GM12891 (cell line): Measurements from ENCODE around the gene MESP2.

ENCODE experiments used
- PAX5 ChIP-seq: IDR thresholded peaks from 2 replicates; pipeline ENCODE4 v1.6.1; 2011; ENCODE audit warnings: low read length, moderate library complexity, mild to moderate bottlenecking; ENCODE audit not compliant: insufficient read depth, severe bottlenecking
- POLR2A ChIP-seq: IDR thresholded peaks from 2 replicates; pipeline ENCODE4 v1.6.1; 2011; ENCODE audit warnings: low read depth, low read length, control low read depth
- POLR2AphosphoS5 ChIP-seq: IDR thresholded peaks from 2 replicates; pipeline ENCODE4 v1.6.1; 2011; ENCODE audit warnings: low read depth, low read length, control low read depth
- POU2F2 ChIP-seq: IDR thresholded peaks from 2 replicates; pipeline ENCODE4 v1.6.1; 2011; ENCODE audit warnings: low read depth, mild to moderate bottlenecking, control low read depth, low read length, moderate library complexity
- TAF1 ChIP-seq: IDR thresholded peaks from 2 replicates; pipeline ENCODE4 v1.6.1; 2011; ENCODE audit warnings: low read depth, low read length, control low read depth

DNA sequence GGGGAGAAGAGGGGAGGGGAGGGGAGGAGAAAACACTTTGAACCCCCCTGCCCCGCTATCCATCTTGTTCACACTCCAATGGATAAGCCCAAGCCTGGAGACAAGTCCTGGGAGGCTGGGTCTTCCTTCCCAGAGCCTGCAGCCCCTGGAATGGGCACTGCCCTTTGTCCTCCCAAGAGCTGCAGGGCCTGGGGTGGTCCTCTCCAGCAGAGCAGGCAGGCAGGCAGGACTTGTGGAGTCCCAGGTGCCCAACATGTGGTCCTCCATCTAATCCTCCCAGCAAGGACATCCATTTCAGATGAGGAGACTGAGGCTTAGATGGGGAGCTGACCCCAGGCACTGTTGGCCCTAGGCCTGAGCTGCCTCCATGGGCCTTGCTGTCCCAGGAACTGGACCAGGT, 10.4 kb upstream of the MESP2 start:
- TF ChIP-seq POLR2A, result no peak
- no peak for TF ChIP-seq TAF1
- TF ChIP-seq POLR2AphosphoS5, result no peak
- TF ChIP-seq POU2F2, result no peak
- TF ChIP-seq PAX5, result no peak
